HG02642 (cell line): Measurements from ENCODE around the gene CELSR1.

Source experiments
- ATAC-seq: cut with Tn5 transposase; IDR thresholded peaks from one replicate; pipeline ENCODE4 v1.9.1; 2021; ENCODE audit warnings: mild to moderate bottlenecking; ENCODE audit not compliant: unreplicated experiment, poor library complexity

The CELSR1 gene

GRCh38 chr22:46465345-46465720 is 72.1 kb downstream of the CELSR1 start:
- no peak for ATAC-seq

- ATAC-seq = no peak
Observed at GRCh38 chr22:46464701-46465344, 72.6 kb downstream of the CELSR1 start.

- no peak for ATAC-seq
Observed at GRCh38 chr22:46464296-46464695, 73.1 kb downstream of the CELSR1 start.

GRCh38 chr22:46463435-46464227 is 73.8 kb downstream of the CELSR1 start:
- ATAC-seq = no peak

GRCh38 chr22:46462726-46463371 is 74.6 kb downstream of the CELSR1 start:
- ATAC-seq = no peak

- no peak for ATAC-seq
Observed at GRCh38 chr22:46461566-46462180, 75.7 kb downstream of the CELSR1 start.

- ATAC-seq = no peak
Observed at GRCh38 chr22:46460857-46461256, 76.6 kb downstream of the CELSR1 start.

- ATAC-seq = no peak
Observed at GRCh38 chr22:46459347-46460065, 77.9 kb downstream of the CELSR1 start.

- ATAC-seq = no peak
Observed at GRCh38 chr22:46458525-46458924, 78.9 kb downstream of the CELSR1 start.

- no peak for ATAC-seq
Observed at GRCh38 chr22:46457502-46458488, 79.6 kb downstream of the CELSR1 start.

GRCh38 chr22:46456818-46457163 is 80.6 kb downstream of the CELSR1 start:
- ATAC-seq = no peak

- ATAC-seq = no peak
Observed at GRCh38 chr22:46455446-46455845, 82.0 kb downstream of the CELSR1 start.

GRCh38 chr22:46454504-46455269 is 82.7 kb downstream of the CELSR1 start:
- no peak for ATAC-seq

- no peak for ATAC-seq
Observed at GRCh38 chr22:46453829-46454503, 83.5 kb downstream of the CELSR1 start.

- ATAC-seq = no peak
Observed at GRCh38 chr22:46453006-46453828, 84.2 kb downstream of the CELSR1 start.

GRCh38 chr22:46452195-46453005 is 85.0 kb downstream of the CELSR1 start:
- no peak for ATAC-seq
